Peyer's patch (tissue), 4 donors: Measurements from ENCODE around the gene CEND1.

Source experiments
- POLR2A ChIP-seq, 2 donors: fragments of 450-650 bp; IDR thresholded peaks; one replicate each; pipeline ENCODE4 v1.5.1; 2017; ENCODE audit warnings: antibody characterized with exemption in 2 of 2, mild to moderate bottlenecking in 2 of 2, moderate library complexity in 2 of 2
- TF ChIP-seq, protein P1 (sequence below), 6 experiments: fragments of 450-650 bp in 4 of 6; fragments of 200-600 bp in 2 of 6; sonication (generic) in 1 of 6; IDR thresholded peaks; one replicate each; pipeline ENCODE4 v1.5.1; 2017 to 2019; ENCODE audit warnings: antibody characterized with exemption in 6 of 6, mild to moderate bottlenecking in 3 of 6, moderate library complexity in 1 of 6

DNA sequence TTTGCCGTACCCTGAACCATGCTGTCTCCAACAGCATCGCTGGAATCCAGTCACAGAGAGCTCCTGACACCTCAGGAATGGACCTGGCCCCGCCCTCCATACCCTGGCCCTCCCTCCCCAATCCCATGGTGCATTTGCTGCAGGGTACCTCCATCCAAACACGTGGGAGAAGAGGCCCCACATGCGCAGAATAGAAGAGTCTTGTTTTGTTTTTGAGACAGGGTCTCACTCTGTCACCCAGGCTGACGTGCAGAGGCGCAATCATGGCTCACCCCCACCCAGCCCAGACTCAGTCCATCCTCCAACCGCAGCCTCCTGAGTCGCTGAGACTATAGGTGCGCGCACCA is 26.5 kb upstream of the CEND1 start:
- TF ChIP-seq, protein P1, sequence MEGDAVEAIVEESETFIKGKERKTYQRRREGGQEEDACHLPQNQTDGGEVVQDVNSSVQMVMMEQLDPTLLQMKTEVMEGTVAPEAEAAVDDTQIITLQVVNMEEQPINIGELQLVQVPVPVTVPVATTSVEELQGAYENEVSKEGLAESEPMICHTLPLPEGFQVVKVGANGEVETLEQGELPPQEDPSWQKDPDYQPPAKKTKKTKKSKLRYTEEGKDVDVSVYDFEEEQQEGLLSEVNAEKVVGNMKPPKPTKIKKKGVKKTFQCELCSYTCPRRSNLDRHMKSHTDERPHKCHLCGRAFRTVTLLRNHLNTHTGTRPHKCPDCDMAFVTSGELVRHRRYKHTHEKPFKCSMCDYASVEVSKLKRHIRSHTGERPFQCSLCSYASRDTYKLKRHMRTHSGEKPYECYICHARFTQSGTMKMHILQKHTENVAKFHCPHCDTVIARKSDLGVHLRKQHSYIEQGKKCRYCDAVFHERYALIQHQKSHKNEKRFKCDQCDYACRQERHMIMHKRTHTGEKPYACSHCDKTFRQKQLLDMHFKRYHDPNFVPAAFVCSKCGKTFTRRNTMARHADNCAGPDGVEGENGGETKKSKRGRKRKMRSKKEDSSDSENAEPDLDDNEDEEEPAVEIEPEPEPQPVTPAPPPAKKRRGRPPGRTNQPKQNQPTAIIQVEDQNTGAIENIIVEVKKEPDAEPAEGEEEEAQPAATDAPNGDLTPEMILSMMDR (IDR thresholded peaks at IDR 0.05) = no peak
- no peak for TF ChIP-seq POLR2A (IDR thresholded peaks at IDR 0.05)
